Stimulated activated naive CD8-positive, alpha-beta T cell treated with anti-CD3 and anti-CD28 coated beads, Interleukin-15, Interleukin-2, amounts not matched to agents 100 U/mL and 50 U/mL, for 24 hours (primary cell): ENCODE measurements around the gene EHBP1.
"Not testable (repeated sequence)": the region's sequence is repeated elsewhere in the genome, so short reads cannot be mapped to it uniquely, and the experiment has no call there.

ENCODE experiments used
- ATAC-seq: fragments of 150-1000 bp; cut with Tn5 transposase; one replicate; pipeline ENCODE4 v1.10.0; 2021
- DNase-seq: peaks from one replicate; pipeline ENCODE4 v3.0.0; 2021

The EHBP1 gene

DNA sequence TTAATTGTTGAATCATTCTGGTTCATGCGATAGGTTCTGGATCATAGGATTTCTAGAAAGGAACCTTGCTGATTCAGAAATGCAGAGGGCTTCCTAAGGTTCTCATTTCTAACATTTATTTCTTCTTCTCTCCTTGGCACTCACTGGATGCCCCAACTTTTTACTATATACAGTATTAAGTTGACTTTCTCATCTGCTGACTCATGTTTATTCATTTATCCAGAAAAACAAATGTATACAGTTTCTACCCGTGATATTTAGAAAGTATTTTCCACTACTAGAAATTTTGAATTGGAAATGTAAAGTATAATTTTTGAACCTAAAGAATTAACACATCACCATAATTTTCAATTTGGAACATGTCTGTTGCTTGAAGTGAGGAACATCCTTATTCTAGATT is 312.9 kb downstream of the EHBP1 start:
- ATAC-seq (no peak), DNase-seq (no peak)

DNA sequence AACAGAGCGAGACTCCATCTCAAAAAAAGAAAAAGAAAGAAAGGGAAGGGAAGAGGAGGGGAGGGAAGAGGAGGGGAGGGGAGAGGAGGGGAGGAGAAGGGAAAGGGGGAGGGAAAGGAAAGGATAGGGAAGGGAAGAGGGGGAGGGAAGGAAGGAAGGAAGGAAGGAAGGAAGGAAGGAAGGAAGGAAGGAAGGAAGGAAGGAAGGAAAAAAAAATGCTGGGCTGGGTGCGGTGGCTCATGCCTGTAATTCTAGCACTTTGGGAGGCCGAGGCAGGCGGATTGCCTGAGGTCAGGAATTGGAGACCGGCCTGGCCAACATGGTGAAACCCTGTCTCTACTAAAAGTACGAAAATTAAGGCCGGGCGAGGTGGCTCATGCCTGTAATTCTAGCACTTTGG is 314.2 kb downstream of the EHBP1 start:
- DNase-seq, ATAC-seq: not testable (repeated sequence)

DNA sequence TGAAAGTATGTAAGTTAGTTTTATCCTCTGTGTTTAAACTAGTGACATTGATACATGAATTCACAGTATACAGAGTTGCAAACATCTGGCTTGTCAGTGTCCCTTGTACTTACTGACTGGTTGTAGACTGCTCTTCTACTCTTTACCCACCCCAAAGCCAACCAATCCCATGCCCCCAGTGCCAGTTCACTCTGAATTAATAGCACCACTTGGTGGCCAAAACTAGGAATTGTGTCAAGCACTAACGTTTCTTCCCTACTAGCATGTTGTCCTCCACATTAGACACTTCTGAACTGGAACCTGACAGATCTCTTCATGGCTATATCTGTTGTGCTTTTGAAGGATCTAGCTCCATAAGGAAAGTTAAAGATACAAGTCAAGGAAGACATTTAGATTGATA is 317.9 kb downstream of the EHBP1 start:
- ATAC-seq (no peak), DNase-seq (no peak)

DNA sequence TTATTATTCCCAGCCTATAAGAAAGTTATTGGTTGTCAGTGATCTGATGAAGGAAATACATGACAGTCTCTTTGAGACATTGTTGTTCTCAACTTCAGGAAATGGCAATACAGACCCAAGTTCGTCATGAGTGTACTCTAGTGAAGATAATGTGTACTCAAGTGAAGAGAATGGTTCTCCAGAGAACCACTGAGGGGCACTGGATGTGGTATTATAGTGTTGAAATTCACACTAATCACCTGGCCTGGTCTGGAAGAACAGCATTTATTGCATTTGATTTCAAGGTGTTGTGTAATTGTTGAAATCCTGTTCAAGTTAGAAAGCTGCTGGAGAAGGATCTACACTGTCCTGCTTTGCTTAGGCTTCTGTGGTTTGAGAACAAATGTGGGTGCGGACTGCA is 321.7 kb downstream of the EHBP1 start:
- no peak for DNase-seq
- ATAC-seq: no peak

DNA sequence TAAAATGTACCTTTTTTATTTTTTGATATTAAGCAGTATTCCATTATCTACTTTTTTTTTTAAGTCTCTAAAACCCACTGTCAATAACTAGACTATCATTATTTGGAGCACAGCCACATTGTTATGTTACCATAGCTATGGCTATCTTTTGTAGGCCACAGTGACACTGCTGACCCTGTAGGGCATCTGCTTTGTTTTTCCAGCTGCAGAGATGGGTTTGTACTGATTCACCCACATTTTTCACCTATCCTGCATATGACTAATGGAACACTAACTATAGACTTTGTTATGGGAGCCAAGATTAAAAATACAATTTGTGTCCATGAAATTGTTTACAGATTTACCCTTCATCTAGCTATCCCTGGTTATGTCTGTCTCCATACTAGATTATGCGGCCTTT is 323.5 kb downstream of the EHBP1 start:
- DNase-seq (no peak), ATAC-seq (no peak)

DNA sequence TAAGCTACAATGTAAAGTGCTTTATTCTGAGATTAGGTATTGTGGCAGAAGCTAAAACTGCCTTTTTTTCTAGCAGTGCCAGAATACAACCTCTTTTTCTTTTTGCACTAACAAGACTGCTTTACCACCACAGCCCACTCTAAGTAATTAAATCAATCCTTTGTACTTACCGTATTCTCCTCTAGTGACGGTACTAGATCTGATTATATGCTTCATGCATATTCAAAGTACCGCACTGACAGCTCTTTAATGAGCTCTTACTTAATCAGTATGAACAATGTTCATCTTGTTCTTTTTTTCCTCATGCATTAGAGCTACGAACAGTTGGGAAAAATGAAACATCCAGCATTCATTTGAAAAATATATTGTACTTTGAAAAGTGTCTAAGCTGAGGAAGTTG is 329.0 kb downstream of the EHBP1 start:
- ATAC-seq (no peak), DNase-seq (no peak)

DNA sequence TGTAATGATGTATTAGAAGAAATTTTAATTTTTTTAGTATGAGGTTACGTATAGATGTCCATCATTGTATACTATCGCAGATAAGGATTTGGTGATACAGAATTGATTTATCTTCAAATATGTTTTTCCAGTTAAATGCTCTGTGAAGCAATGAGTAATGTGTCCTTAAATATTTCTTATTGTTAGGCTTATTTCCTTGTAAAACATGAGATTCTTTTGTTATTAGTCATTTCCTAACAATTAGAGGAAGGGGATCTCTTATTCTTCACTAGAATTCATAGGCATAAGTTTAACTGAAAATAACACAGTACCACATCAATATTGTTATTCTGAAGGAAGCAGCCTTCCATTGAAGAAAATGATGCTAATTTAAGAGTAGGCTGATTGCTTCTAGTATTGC is 329.7 kb downstream of the EHBP1 start:
- ATAC-seq: no peak

DNA sequence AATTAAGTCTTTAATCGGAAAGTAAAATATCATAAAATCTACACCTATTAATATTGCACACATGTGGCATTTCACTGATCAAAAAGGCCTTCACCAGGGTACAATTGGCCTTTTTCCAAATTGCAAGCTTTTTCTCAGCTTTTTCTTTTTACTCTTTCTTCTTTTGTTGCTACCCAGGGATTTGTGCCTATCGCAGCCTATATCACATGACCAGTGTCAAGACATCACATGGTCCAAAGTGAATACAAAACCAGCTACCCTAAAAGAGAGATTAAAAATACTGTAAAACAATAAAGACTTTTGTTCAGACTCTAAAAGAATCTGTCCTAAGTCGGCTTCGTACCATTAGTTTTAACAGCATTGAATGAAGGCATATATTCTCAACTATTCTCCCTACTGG is 330.1 kb downstream of the EHBP1 start:
- no peak for ATAC-seq
- DNase-seq: no peak

More for the DNA sequence above, 329.7 kb downstream of the EHBP1 start:
- DNase-seq: no peak

DNA sequence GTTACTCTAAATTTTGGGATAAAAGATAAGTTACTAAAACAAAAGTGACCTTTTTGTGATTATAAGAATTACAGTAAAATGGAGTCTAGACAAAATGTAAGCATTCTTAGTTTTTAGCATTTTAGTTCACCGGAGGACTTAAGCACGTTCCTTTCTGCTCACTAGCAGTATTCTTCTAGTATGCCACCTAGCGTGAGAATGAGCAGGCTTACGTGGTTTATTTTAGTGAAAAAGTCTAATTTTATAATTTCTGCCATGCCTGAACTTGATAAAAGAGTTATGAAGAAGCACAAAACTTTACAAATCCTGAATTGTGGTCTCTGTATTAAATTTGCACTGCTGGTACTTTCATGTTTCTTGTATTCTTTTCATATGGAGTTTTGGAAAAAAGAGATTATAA is 332.5 kb downstream of the EHBP1 start:
- ATAC-seq (no peak), DNase-seq (no peak)

DNA sequence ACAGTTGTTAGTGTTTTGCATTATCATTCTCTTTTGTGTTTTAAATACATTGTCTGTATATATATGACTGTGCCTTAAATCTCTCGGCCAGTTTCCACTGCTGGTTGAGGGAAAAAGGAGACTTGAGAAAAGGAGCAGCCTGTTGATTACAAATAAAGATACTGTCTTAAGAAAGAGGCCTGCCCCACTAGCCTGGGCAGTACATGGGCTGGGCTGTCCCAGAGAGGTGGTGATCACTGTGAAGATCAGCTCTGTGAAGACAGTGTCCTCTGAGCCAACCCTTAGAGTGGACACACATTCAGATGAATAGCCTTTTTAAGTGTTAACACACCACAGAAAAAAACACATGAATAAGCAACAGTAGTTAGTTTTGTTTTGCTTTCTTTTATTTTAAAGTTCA is 335.1 kb downstream of the EHBP1 start:
- no peak for ATAC-seq

DNA sequence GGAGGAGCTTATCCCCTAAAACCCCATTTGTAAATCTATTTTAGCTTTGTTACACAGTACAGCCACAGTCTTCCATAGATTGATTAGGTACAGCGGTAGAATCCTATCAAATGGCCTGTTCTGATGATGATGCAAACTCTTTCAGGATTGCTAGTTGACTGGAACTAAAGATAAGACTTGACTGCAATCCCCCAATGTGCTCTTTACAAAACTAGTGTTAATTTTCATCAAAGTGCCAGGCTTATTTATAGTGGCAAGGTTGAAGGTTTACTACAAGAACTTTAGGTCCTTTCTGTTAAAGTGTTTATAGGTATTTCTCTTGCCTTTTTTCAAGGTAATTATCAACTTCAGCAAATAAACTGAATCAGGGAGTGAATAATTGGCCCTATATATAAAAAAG is 336.1 kb downstream of the EHBP1 start:
- DNase-seq: no peak
- no peak for ATAC-seq

More for the DNA sequence above, 335.1 kb downstream of the EHBP1 start:
- DNase-seq: no peak

DNA sequence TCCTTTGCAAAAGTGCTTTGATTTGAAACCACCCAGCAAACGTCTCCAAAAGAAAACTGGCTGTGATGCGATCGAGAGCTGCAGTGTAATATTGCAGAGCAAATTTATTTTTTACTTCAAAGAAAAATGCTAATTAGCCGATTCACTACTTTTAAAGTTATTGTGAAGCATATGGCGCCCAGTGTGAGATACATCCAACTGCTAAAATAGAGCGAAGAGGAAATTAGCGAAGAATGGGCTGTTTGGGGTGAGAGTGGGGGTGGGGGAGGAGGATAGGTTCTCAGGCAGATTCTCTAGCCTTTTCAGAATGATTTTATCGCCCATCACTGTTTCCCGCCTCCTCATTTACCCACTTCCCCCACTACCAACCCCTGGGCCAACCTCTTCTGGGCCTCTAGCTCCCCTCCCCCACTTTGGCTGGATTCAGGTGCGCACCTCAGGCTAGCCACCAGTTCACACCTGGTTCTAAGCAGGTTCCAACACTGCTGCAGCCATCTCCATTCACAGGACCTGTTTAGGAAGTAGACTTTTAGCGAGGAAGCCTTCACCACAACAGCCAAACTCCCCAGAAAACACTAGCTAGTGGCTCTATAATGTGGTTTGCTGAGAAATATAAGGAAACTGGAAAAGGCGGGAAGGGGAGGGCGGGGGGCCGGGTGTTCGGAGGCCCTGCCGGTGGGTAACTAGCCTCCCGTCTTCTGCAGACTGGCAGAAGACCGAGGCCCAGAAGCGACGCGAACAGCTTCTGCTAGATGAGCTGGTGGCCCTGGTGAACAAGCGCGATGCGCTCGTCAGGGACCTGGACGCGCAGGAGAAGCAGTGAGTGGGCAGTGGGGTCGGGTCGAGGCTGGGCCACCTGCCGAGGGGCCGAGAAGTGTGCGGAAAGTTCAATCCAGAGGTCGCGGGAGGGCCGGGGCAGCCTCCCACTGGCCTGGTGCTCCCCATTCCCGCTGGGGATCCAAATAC is 339.1 kb downstream of the EHBP1 start:
- ATAC-seq (no peak), DNase-seq (no peak)

DNA sequence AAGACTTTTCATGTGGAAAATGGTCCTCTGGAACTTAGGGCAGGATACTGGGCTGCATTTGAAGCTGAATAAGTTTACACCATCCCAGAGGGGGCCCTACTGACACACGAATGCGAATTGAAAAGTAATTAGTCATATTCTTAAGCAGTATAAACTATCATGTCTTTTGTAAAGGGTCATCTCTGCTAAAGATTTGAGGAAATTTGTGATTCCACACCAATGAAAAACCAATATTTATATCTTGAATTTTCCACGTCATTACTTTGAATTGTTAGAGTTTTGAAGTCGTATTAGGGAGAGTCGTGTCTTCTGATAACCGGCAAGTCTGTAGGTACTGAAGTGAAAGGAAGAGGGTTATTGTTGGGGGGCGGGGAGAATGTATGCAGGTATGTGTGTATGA is 341.0 kb downstream of the EHBP1 start:
- no peak for ATAC-seq

DNA sequence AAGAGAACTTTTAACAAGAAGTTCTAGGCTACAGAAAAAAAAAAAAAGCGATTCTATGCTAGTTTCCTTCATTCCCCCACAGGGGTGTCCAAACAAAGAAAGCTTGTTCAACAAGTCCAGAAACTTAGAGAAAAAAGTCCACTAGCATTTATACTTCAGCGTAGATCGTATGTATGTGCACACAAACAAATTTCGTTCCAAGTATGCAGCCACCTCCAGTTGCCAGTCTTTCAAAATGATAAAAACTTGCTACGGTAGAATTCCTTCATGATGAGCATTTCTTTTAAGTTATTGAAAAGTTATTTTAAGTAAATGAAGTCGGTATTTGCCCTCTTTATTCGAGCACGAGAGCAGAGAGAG is 341.4 kb downstream of the EHBP1 start:
- no peak for ATAC-seq
- no peak for DNase-seq

More for the DNA sequence above, 341.0 kb downstream of the EHBP1 start:
- DNase-seq: no peak

DNA sequence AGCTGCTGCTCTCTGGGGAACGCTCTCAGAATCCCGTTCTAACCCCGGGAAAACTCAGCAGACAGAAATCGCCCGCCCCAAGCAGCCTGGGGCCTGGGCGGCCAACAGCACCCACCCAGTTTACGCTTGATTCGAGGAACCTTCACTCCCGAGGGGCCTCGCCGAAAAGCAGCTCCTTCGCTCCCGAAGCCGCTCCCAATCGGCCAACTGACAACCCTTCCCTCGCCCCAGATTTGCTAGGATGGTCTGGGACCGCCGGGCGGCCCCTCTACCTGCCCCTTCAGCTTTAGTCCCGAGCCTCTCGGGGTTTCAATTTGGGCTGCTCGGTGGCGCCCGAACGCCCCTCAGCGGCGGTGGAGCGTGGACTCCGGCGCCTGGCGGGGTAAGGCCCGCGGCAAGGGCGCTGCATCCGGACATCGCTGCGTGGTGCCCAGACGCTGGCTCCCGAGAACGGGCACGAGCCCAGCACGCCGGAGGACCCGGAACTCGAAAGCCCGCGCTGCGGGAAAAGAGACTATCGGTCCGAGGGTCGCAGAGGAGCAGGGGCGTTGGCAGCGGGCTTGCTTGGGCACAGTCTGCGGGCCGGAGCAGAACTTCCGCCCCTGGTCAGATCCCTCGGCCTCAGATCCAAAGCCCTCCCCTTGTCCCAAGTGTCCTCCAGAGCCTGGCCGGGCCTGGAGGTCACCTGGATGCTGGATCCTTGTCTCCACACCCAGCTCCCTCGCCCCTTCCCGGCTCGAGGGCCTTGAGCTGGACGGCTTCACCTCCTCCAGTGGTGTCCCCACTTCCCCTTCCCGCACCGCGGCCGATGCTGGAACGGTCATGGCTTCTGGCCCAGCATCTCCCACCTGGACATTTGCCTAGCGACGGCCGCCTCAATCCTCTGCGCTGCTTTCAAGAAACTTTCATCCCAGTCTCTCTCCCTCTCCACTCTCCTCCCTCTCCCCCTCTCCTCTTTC is 342.1 kb downstream of the EHBP1 start:
- ATAC-seq: no peak

DNA sequence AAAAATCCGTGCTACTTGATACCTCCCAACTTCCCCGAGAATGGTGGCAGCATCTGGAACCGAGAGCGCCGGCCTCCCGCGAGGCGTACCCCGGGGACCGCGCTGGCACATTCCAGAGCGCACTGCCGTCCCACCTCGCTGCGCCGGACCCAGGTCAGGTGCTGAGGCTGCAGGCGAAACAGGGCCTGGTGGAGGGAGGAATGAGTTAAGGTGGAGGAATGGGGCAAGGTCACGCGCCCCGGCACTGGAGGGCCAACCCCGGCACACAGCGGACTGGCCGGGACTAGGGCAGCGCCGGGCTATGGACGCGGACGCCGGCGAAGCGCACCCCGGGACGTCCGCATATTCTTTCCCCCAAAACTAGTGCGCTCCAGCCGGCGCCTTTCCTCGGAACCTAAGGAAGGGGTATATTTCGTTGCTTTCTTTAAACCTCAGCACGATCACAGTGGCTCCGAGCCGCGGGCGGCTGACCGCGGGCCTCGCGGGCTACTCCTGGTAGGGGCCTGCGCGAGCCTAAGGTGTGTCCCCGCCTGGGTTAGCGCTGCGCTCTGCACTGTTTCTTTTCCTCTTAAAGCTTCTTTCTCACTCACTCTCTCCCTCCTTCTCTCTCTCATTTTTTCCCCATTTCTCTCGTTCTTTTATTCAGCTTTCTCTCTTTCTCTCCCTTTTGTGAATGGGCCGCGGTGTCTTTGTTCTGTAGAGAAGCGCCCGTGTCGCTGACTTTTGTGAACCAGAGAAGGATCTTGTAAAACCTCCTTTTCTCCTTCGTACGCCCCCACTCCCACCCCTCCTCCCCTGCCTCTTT is 343.1 kb downstream of the EHBP1 start:
- ATAC-seq (no peak), DNase-seq (peak; percentile 17)

More for the DNA sequence above, 342.1 kb downstream of the EHBP1 start:
- DNase-seq: peak; percentile 41

DNA sequence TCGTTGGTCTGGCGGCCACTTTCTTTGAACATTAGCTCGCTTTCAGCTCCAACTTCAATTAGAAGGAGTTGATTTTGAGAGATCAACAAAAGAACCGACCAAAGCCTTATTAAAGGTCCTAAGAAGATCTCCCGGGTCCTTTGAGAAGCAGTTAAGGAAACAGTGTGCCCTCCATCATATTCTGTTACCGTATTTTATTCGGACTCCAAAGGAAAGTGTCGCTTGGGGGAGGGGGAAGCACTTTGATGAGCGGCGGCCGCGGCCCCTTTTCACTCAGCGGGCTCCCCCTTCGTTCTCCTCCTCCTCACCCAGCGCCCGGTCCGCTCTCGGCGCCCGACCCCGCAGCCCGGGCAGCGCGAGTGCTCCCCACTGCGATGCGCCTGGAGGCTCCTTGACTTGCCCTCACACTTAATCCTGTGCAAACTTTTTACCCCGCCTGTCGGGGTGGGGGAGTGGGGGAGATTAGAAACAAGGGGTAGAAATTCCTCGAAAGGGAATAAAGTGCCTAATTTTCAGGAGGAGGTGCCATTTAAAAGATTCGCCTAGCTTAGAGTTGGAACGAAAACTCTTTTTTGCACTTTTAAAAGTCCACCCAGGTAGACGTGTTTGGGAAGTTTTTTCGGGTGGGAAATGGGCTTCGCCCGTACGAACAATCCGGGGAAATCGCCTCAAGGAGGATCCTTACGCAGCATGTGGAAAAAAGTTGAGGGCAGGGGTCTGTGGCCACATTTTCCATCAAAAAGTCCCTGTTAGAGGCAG is 343.9 kb downstream of the EHBP1 start:
- DNase-seq (peak; percentile 30), ATAC-seq (no peak)

DNA sequence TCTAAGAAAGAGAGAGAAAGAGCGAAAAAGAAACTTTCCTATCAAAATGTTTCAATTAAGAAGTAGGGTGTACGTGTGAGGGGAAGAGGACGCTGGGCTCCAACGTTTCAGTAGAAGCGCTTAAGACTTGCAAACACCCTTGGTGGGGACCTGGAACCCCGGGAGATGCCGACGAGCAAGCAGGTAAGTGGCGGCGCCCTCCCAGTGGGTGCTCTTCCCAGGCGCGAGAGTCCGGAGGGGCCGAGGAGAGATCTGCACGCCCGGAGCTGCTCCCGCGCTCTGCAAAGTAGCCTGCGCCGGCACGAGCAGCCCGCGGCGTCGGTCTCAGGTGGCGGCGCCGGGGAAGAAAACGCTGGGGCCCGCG is 344.4 kb downstream of the EHBP1 start:
- DNase-seq: peak; percentile 38
- peak; percentile 6 for ATAC-seq

DNA sequence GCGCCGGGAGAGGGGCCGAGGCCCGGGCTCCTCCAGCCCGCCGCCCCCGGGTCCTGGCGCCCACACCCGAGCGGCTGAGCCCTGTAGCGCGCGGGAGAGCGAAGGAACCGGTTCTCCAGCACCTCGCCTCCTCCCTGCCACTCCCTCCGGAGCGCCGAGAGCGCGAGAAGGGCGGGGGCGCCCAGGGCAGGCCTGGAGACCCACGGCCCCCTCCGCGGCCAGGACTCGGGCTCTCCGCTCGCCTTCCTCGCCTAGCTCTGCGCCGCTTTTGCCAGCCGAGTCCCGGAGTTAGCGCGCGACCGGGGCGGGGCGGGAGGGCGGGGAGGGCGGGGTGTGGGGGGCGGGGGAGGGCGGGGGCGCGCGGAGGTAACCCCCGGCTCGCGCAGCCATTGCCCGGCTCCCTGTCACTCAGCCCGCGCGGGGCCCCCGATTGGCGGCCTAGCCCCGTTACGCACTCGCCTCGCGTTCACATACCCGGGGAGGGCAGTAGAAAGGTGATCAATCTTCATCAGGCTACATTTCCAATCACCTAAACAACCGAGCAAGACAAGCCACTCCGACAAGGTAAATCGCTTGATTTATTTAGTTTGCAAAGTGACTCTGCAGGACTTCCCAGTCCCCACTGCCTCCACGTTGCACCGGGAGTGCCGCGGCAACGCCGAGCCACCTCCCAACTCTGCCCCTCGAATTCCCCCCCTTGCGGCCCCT is 345.0 kb downstream of the EHBP1 start, which contains the start of gene OTX1:
TSS of gene OTX1 (plus strand) at position 497 of the 708 bp plus-strand sequence. CDS start 2,161 bp downstream, outside the sequence.
- DNase-seq (peak; percentile 72), ATAC-seq (peak; percentile 80)

DNA sequence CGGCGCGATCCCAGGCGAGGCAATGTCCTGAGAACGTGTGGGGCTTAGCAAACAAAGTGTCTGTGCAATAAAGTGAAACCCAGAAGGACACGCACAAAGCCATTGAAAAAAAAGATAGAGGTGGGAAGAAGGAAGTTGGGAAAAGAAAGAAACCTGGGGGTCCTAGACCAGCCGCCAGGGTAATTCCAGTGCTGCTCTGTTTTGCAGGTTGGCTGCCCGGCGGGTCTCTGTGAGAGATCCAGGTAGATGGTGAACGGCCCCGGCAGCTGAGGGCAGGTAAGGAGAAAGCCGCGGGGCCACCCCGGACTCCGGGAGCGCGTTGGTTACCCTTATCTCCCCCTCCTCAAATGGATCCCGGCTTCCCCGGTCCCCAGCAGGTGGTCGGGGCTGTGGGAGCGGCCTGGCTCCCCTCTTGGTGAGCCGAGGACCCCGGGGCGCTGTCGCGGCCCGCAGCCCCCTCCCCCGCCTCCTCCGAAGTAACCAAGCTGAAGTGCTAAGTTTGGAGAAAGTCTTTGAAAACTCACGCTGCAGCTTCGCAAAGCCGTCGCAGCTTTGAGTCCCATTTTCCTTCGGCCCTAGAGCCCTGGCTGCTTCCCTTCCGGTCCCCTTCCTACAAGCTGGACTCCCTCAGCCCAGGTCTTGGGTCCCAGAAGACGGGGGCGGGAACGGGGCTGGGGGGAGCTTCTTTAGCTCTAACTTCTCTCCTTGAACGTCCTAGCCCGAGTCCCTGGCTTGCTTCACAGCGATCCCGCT is 345.7 kb downstream of the EHBP1 start:
- peak; percentile 8 for DNase-seq
- ATAC-seq: no peak
